Loucy (cell line): ENCODE results near the gene PDZD8.

ENCODE experiments used
- H2AFZ ChIP-seq: fragments of 200-600 bp; sonication (generic); 2 replicates; pipeline ENCODE4 v1.6.0; 2016; ENCODE audit warnings: antibody characterized with exemption, mild to moderate bottlenecking, low read length, moderate library complexity
- H3F3A ChIP-seq: fragments of 200-600 bp; 2 replicates; pipeline ENCODE4 v1.6.0; 2016; ENCODE audit warnings: antibody characterized with exemption, low read depth, mild to moderate bottlenecking
- H3K27me3 ChIP-seq: fragments of 200-600 bp; sonication (generic); 2 replicates; pipeline ENCODE4 v1.6.1; 2014; ENCODE audit warnings: low read length, mild to moderate bottlenecking; ENCODE audit not compliant: insufficient read depth, poor library complexity, severe bottlenecking
- H3K36me3 ChIP-seq: fragments of 200-600 bp; sonication (generic); 2 replicates; pipeline ENCODE4 v1.6.1; 2016; ENCODE audit warnings: low read length; ENCODE audit not compliant: insufficient read depth
- H3K4me1 ChIP-seq: fragments of 200-600 bp; sonication (generic); 2 replicates; pipeline ENCODE4 v1.5.1; 2014; ENCODE audit warnings: low read length, mild to moderate bottlenecking; ENCODE audit not compliant: insufficient read depth, poor library complexity, severe bottlenecking
- H3K4me2 ChIP-seq: fragments of 200-600 bp; sonication (generic); 2 replicates; pipeline ENCODE4 v1.6.0; 2014; ENCODE audit warnings: antibody characterized with exemption, low read length, low read depth, mild to moderate bottlenecking; ENCODE audit not compliant: poor library complexity, severe bottlenecking
- H3K4me3 ChIP-seq: fragments of 200-600 bp; sonication (generic); 2 replicates; pipeline ENCODE4 v1.5.1; 2014; ENCODE audit warnings: low read length, mild to moderate bottlenecking, mixed read lengths; ENCODE audit not compliant: poor library complexity, severe bottlenecking
- H3K79me2 ChIP-seq: fragments of 200-600 bp; sonication (generic); 2 replicates; pipeline ENCODE4 v1.6.1; 2014; ENCODE audit warnings: low read length; ENCODE audit not compliant: insufficient read depth
- H3K9ac ChIP-seq: fragments of 200-600 bp; sonication (generic); 2 replicates; pipeline ENCODE4 v1.6.0; 2014; ENCODE audit warnings: mild to moderate bottlenecking, low read depth, low read length, moderate library complexity; ENCODE audit not compliant: poor library complexity, severe bottlenecking
- H3K9me2 ChIP-seq: fragments of 200-600 bp; sonication (generic); replicated peaks from 2 replicates; pipeline ENCODE4 v1.6.1; 2016; ENCODE audit warnings: low read depth, low read length, mixed read lengths
- H3K9me3 ChIP-seq: fragments of 200-600 bp; sonication (generic); 2 replicates; pipeline ENCODE4 v1.6.1; 2014; ENCODE audit warnings: mild to moderate bottlenecking, antibody characterized with exemption, low read length, low read depth; ENCODE audit not compliant: insufficient read depth
- H4K20me1 ChIP-seq: fragments of 200-600 bp; sonication (generic); 2 replicates; pipeline ENCODE4 v1.6.0; 2014; ENCODE audit warnings: antibody characterized with exemption, low read length, mild to moderate bottlenecking; ENCODE audit not compliant: insufficient read depth, poor library complexity, severe bottlenecking
- EZH2phosphoT487 ChIP-seq: fragments of 200-600 bp; IDR thresholded peaks from 2 replicates; pipeline ENCODE4 v1.6.1; 2018; ENCODE audit warnings: antibody characterized with exemption, mild to moderate bottlenecking, moderate library complexity, borderline replicate concordance
- TF ChIP-seq, protein P1 (sequence below): fragments of 200-600 bp; sonication (generic); conservative IDR thresholded peaks from 2 replicates; pipeline ENCODE4 v1.5.1; 2014; ENCODE audit warnings: mild to moderate bottlenecking, antibody characterized with exemption, low read length

The PDZD8 gene

DNA sequence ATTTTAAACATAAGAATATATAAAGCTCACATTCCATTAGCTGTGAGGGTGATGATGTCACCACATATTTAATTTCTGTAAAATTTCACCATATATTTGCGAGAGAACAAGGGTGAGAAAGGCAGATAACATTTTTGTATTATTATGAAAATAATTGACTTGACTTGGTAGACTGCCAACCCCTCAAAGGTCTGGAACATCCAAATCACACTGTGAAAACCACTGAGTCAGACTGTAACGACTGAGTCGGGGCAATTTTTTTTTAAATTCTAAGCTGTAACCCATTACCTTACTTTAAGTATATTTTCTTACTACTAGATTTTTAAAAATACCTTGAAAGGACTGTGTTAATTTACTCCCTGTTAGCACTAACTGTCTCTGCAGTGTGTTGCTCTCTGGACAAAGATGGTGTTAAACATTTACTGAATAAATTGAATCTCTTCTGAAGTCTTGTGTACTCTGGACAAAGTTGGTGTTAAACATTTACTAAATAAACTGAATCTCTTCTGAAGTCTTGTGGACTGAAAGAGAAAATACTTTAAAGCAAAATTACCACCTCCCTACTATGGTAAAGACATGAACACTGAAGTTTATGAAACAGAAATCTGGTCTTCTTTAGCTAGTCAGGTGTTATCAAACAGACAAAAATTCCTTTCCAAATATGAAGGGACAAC is 14.1 kb downstream of the PDZD8 start:
- no peak overlapping the region for H2AFZ ChIP-seq
- H3K27me3 ChIP-seq, result no peaks in the 10 kb centered on the region
- H3K4me2 ChIP-seq, result peak overlapping the region; percentile 91
- H3K36me3 ChIP-seq, result peaks cover 84% of the 10 kb centered on the region
- peak overlapping the region; percentile 98 for H3K9ac ChIP-seq
- H3K9me3 ChIP-seq, result no peaks in the 10 kb centered on the region
- H3K9me2 ChIP-seq, result no peaks in the 10 kb centered on the region
- peaks cover 100% of the 10 kb centered on the region for H3K79me2 ChIP-seq
- H3K4me3 ChIP-seq, result peak overlapping the region; percentile 95
- H3F3A ChIP-seq, result peaks cover 27% of the 10 kb centered on the region
- TF ChIP-seq, protein P1, sequence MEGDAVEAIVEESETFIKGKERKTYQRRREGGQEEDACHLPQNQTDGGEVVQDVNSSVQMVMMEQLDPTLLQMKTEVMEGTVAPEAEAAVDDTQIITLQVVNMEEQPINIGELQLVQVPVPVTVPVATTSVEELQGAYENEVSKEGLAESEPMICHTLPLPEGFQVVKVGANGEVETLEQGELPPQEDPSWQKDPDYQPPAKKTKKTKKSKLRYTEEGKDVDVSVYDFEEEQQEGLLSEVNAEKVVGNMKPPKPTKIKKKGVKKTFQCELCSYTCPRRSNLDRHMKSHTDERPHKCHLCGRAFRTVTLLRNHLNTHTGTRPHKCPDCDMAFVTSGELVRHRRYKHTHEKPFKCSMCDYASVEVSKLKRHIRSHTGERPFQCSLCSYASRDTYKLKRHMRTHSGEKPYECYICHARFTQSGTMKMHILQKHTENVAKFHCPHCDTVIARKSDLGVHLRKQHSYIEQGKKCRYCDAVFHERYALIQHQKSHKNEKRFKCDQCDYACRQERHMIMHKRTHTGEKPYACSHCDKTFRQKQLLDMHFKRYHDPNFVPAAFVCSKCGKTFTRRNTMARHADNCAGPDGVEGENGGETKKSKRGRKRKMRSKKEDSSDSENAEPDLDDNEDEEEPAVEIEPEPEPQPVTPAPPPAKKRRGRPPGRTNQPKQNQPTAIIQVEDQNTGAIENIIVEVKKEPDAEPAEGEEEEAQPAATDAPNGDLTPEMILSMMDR, result no peak
- H4K20me1 ChIP-seq, result peaks cover 99% of the 10 kb centered on the region
- peaks cover 91% of the 10 kb centered on the region for H3K4me1 ChIP-seq

DNA sequence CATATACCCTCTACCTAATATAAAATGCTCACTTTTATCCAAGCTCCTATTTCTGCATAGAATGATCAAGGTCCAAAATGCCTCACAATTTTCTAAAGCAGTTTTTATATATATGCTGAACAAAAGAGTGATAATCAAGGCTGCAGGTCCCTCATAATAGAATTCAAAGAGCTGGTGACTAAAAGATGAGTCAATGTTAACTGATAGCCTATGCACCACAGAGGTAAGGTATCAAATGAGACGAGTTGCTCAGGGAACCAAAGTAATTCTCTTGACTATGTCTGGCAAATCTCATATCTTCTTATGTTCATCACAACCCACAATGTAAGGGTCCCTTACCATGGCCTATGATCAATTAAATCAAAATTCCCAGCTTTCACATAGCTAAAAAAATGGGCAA is 15.2 kb downstream of the PDZD8 start:
- Histone ChIP-seq H3K4me2 (peak overlapping the region; percentile 91), H3K9me2 (no peaks in the 10 kb centered on the region), H3K9me3 (no peaks in the 10 kb centered on the region), H3F3A (peaks cover 26% of the 10 kb centered on the region), H3K9ac (peak overlapping the region; percentile 98), H2AFZ (no peak overlapping the region), H3K36me3 (peaks cover 83% of the 10 kb centered on the region), H3K79me2 (peaks cover 100% of the 10 kb centered on the region), H4K20me1 (peaks cover 99% of the 10 kb centered on the region), H3K4me1 (peaks cover 91% of the 10 kb centered on the region), H3K4me3 (peak overlapping the region; percentile 95), H3K27me3 (no peaks in the 10 kb centered on the region)
- TF ChIP-seq, protein P1, result no peak
- TF ChIP-seq EZH2phosphoT487, result no peak

DNA sequence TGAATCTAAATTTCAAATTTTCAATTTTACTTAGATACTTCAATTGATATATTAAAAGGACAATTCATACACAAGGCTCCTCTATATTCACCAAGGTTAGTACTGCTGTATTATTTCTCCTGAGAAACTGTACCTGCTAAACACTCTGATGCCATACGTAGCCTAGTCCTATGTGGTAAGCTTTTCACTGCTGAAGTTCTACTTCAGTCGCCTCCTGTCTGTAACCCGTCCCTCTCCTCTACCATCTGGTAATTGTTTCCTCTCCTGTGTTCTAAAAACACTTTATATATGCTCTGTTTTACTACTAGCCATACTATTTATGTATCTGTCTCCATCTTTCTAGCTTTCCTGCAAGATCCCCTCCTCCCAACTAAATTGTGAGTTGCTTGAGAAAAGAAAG is 20.2 kb downstream of the PDZD8 start:
- H3K4me1 ChIP-seq, result peaks cover 86% of the 10 kb centered on the region
- peak overlapping the region; percentile 56 for H3K4me3 ChIP-seq
- no peaks in the 10 kb centered on the region for H3K9me2 ChIP-seq
- H3K9me3 ChIP-seq, result no peaks in the 10 kb centered on the region
- H2AFZ ChIP-seq, result no peak overlapping the region
- peaks cover 99% of the 10 kb centered on the region for H4K20me1 ChIP-seq
- H3K36me3 ChIP-seq, result peaks cover 84% of the 10 kb centered on the region
- peaks cover 100% of the 10 kb centered on the region for H3K79me2 ChIP-seq
- TF ChIP-seq EZH2phosphoT487, result no peak
- TF ChIP-seq, protein P1, result no peak
- H3K4me2 ChIP-seq, result peak overlapping the region; percentile 61
- H3K9ac ChIP-seq, result peak overlapping the region; percentile 13
- H3F3A ChIP-seq, result peaks cover 17% of the 10 kb centered on the region
- H3K27me3 ChIP-seq, result no peaks in the 10 kb centered on the region
